GM18520 (cell line): ENCODE data around the gene BHLHE23.

Source experiments
- ATAC-seq: cut with Tn5 transposase; IDR thresholded peaks from one replicate; pipeline ENCODE4 v1.9.1; 2021; ENCODE audit not compliant: unreplicated experiment

The BHLHE23 gene

GRCh38 chr20:62993856-62994494 is 12.8 kb downstream of the BHLHE23 start:
- no peak for ATAC-seq

GRCh38 chr20:62991863-62992262 is 14.9 kb downstream of the BHLHE23 start:
- ATAC-seq: no peak

GRCh38 chr20:62991196-62991807 is 15.5 kb downstream of the BHLHE23 start:
- ATAC-seq: no peak

DNA sequence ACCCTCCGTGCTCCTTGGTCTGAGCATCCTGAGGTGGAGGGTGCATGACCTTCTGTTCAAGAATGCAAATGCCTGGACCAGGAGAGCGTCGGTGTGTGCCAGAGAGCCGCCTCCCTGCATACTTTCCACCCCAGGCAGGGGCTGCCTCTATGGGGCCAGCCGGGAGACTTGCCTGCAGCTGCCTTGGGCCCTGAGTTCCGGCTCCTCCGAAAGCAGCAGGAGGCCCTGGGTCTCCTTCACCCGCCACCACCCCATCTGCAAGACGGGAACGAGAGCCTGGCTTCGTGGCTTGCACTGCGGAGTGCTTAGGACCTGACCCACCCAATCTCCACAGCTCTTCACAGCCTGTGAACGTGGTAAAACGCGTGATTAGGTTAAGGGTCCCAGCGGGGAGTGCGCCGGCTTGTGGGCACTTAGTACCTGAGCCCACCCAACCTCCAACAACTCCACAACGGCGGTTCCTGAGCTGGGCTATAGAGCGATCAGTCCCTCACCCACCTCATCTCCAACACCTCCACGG is 16.4 kb downstream of the BHLHE23 start:
- ATAC-seq: no peak

DNA sequence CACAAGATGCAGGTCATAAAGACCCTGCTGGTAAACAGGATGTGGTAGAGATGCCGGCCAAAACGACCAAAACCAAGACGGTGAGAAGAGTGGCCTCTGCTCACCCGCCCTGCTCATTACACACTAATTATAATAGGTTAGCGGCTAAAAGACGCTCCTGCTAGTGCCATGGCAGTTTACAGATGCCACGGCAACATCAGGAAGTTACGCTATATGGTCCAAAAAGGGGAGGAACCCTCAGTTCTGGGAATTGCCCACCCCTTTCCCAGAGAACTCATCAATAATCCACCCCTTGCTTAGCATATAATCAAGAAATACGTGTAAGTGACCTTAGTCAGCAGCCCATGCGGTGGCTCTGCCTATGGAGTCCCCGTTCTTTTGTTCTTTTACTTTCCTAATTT is 17.6 kb downstream of the BHLHE23 start:
- no peak for ATAC-seq

DNA sequence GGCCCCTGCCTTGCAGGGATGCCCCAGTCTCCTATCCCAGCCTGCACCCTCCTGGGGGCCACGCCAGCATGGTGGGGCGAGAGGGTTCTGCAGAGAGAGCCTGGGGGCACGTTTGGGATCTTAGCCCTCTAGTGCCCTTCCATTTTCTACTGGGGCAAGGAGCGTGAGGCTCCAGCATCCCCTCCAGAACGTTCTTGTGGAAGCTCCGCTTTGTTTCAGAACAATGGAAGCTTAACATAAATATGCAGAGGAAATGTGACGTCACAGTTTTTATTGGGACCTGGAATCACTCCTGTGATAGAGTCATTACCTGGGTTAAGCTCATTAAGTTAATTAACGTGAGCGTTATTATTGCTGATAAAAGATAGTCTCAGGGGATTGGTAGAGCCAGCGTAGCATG is 19.6 kb downstream of the BHLHE23 start:
- no peak for ATAC-seq

DNA sequence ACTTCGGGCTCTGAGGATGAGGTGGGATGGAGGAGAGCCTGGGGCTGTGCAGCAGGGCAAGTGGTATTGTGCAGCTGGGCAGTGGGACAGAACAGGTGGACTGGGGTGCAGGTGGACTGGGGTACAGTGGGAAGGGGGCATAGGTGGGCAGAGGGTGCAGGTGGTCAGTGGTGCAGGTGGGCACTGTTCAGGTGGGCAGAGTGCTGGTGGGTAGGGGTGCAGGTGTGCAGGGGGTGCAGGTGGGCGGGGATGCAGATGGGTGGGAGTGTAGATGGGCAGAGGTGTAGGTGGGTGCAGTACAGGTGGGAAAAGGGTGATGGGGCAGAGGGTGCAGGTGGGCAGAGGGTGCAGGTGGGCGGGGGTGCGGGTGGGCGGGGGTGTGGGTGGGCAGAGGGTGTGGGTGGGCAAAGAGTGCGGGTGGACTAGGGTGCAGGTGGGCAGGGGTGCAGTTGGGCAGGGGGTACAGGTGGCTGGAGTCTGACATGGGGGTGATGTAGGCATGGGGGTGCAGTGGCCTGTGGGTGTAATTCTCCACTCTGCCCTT is 20.4 kb downstream of the BHLHE23 start:
- ATAC-seq: no peak

DNA sequence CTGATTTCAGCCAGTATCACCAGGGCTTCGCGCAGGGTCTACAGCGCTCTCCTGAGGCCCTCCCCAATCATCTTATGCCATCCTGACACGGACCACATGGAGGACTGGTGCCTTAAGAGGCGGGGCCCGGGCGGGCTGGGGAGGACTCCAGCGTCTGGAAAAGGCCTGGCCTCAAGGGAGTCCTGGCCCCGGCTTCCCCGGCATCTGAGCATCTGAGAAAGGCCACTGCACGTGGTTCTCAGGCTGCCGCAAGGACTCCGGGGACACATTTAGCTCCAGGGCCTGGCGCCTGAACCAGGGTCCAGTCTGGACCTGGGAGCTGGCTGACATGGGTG is 21.4 kb downstream of the BHLHE23 start:
- ATAC-seq: no peak

- ATAC-seq: no peak
These were observed 21.9 kb downstream of the BHLHE23 start for GRCh38 chr20:62984666-62985443.

DNA sequence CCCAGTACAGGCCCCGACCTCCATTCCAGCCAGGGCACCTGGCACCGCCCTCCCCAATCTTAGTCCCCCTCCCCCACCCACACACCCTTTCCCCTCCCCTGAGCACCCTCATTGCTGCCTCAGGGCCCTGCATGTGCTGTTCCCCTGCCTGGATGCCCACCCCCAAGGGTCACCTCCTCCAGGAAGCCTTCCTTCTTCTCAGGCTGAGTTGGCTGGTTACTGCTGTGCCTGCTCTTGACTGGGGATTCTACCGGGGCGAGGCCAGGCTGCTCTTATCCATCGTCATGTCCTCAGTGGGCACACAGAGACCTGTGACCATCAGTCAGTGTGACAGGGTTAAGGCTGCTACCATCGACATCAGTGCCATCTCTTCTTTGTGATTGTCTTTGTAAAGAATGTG is 23.6 kb downstream of the BHLHE23 start:
- no peak for ATAC-seq

DNA sequence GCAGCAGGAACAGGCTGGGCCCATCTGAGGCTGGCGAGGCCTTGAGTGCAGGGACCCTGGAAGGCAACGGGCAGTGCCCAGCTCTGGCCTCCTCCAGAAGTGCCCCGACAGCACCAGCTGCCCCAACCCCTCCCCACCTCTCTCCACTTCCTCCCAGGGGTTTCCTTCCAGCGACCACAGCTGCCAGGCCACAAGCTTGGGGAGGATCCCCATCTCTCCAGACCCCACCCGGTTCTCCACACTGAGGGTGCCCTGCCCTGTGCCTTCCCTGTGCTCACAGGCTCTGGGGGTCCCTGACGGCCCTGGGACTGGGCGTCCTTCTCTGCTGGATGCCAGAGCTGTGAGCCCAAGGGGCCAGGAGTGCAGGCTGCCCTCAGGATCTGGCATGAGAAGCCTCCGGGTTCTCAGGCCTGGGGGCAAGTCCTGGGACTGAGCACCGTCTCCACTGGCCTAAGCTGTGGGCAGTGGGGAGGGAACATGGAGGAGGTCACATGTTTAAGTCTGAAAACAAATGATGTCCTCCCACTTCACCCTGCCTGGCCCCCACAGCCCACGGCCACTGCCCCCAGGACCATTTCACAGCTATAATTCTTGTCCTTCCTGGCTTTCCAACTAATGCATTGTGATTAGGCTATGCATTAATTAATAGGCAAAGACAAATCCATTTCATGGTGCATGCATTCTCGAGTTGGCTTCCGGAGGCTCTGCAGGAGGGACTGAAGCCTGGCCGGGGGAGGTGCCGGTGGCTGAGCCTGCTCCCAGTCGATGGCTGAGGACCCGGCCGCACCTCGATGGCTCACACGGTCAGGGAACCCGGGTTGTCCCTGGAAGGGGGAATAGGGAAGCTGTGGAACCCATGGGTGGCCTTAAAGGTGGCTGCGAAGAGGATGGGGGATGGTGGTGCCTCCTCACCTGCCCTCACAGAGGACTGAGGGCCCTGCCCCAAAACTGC is 24.4 kb downstream of the BHLHE23 start:
- no peak for ATAC-seq

DNA sequence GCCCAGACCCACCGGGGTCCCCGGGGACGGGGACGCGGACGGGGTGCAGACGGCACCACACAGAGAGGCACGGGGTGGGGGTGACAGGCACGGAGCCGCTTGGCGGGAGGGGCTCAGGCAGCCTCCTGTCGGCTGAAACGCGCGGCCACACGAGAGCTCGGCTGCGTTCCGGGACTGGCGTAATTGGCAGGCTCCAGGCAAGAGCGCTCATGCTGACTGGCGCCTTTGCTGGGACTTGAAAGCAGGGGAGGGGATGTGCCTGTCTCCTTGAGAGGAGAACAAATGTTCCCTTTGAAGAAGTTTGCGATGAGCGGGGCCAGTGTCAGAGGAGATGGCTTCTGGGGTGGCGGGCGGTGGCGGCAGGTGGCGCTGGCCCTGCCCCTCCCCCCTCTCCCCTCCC is 25.8 kb downstream of the BHLHE23 start:
- no peak for ATAC-seq

DNA sequence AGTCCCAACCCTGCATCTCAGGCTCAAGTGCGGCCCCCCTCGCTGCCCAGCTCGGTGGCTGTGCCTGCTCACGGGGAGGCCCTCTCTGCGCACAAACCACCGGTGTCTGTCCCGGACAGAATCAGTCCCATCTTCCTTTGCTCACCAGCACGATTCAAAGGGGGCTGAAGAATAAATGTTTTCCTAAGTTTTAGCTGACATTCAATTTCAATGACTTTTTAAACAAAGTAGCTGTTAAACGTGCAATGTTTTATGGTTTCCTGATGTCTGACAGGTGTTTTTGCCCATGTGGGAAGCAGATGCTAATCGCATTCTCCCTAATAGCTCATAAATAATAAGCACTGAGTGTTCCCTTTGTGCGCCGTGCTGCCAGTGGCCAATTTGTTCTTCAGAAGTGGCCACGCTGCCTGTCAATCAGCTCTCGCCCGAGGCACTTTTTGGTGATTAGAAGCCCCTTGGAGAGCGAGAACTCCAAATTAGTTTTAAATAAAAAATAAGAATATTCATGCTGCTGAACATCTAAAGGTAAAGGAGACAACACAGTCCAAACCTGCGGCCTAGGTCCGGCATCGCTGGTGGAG is 26.3 kb downstream of the BHLHE23 start:
- no peak for ATAC-seq

DNA sequence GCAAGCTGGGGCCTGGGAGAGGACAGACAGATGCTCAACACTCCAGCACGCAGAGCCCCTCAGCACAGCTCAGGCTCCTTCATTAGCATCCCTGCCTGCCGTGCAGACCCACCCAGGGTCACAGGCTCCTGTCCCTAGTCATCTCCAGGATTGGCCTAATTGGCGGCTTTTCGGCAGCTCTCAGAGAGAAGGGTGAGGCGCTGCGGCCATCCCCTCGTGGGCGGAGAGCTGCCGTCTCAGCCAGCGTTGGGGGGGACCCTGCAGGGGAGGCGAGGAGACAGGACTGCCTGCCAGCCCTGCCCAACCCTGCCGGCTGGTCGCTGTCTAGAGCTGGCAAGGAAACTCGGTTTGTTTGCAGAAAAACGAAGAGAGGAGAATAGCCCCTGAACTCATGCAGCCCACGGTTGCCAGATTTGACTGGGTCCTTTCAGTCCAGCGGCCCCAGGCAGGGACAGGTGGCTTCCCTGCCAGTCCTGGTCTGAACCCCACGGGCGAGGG is 26.8 kb downstream of the BHLHE23 start:
- no peak for ATAC-seq

GRCh38 chr20:62979310-62979709 is 27.5 kb downstream of the BHLHE23 start:
- ATAC-seq: no peak

GRCh38 chr20:62978561-62978943 is 28.2 kb downstream of the BHLHE23 start:
- no peak for ATAC-seq

DNA sequence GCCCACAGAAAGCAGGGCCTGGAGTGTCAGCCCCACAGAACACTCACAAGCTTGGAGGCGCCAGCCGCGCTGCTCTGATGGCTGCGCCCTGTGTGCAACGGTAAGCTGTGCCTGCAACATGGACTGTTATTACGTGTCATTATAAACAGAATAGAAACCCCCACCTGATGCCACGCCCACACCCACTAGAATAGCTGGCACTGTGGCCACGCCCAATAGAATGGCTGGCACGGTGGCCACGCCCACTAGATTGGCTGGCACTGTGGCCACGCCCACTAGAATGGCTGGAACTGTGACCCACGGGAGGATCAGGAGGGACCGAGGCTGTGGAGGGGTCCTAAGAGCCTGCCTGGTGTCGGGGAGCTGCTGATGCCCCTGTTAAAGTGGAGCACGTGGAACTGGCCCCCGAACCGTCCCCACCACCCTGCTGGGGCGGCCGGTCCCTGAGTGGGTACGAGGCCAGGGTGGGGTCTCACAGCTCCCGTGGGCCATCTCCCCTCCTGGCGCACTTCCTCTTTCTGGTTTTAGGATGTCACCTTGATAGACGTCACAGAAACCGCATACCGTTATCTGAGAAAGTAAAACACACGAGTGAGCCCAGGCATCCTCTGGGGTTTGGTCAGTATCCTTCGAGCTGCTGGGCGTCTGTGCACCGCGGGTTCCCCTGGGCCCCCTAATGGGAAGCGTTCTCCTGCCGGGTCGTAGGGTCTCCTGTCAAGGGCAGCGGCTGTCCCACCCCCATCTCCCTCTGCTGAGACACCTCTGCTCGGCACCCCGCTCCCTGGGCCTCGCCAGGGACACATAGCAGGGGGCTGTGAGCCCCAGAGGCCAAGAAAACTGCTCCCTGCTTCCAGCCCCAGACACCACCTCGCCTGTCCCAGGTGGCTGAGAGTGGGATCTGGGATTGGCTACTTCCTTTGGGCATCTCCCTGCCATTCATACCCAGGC is 28.9 kb downstream of the BHLHE23 start:
- peak; percentile 63 for ATAC-seq

- ATAC-seq: no peak
These were observed 29.9 kb downstream of the BHLHE23 start for GRCh38 chr20:62976886-62977285.
